ENCODE measurements around the gene TSPAN14. TPM values are rescaled to one million over a fixed set of nuclear protein-coding genes. Genes with fewer than 3 reads are reported as not detected.
A peak's percentile ranks its signal among the peaks of the same experiment; 100 is the strongest.

TSPAN14 gene
- total RNA-seq, 3 donors from 2014 or later (not counting 1 experiment from before 2014, with no cell fraction given): 126 to 180 (median 173) TPM

DNA sequence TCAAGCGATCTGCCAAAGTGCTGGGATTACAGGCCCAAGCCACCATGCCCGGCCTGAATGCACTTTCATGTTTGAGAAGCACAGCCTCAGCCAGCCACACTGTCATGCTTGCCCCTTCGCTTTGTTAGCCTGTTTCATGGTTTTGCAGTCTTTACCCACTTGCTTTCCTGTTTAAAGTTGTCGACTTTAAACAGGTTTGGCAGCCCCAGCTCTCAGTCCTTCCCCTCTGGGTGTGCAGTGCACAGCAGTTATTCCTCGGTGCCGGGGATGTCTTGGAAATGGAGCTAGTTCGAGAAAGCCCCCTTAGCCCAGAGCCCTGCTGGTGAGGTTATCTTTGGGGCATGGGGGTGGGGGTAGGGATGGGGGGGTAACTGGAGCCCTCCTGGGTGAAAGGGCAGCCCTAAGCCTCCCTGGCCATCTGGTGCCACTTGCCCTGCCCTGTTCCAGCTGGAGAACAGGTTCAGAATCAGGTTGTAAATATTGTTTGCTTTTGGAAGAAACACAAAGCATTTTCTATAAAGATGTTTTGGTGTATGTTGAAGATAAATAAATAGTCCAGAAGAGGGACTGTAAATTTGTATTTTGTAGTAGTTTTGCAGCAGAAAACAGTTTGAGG lies 14.8 kb downstream of the TSPAN14 start:
- H3K36me3 ChIP-seq (ENCODE audit: control insufficient read depth, insufficient read depth, low read length): peaks cover 25% of the 10 kb centered on the region
- TF ChIP-seq, protein P1, sequence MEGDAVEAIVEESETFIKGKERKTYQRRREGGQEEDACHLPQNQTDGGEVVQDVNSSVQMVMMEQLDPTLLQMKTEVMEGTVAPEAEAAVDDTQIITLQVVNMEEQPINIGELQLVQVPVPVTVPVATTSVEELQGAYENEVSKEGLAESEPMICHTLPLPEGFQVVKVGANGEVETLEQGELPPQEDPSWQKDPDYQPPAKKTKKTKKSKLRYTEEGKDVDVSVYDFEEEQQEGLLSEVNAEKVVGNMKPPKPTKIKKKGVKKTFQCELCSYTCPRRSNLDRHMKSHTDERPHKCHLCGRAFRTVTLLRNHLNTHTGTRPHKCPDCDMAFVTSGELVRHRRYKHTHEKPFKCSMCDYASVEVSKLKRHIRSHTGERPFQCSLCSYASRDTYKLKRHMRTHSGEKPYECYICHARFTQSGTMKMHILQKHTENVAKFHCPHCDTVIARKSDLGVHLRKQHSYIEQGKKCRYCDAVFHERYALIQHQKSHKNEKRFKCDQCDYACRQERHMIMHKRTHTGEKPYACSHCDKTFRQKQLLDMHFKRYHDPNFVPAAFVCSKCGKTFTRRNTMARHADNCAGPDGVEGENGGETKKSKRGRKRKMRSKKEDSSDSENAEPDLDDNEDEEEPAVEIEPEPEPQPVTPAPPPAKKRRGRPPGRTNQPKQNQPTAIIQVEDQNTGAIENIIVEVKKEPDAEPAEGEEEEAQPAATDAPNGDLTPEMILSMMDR (IDR thresholded peaks at IDR 0.05): no peak
- peaks cover 98% of the 10 kb centered on the region for H3K4me1 ChIP-seq (ENCODE audit: control insufficient read depth, insufficient read depth, low read length)
- Mint-ChIP-seq H3K27me3 (ENCODE audit: low read depth in 2 of 2) (no peaks in the 10 kb centered on the region), H3K27ac (peak overlapping the region; percentile 91 to 92), H3K9me3 (no peaks in the 10 kb centered on the region), H3K4me3 (peak overlapping the region; percentile 89), H3K4me1 (peaks cover 97 to 99% of the 10 kb centered on the region in 2 donors), H3K36me3 (no peaks in the 10 kb centered on the region)
- no peaks in the 10 kb centered on the region for H3K9me3 ChIP-seq (ENCODE audit: control insufficient read depth, insufficient read depth, low read length)
- no peaks in the 10 kb centered on the region for H3K27me3 ChIP-seq (ENCODE audit: control insufficient read depth, insufficient read depth, low read length)
- peak overlapping the region; percentile 53 for H3K27ac ChIP-seq (ENCODE audit: low read length)
- H3K4me3 ChIP-seq (ENCODE audit: low read length): no peak overlapping the region
- intact Hi-C loops (cut with micrococcal nuclease): no loop called here
- 38% methylated on average over 7 of the region's 7 CpGs for WGBS (ENCODE audit: insufficient coverage)
- DNase-seq (peak in 1 of 2 donors; percentile 61), ATAC-seq (peak; percentile 32 to 66 (median 52))

DNA sequence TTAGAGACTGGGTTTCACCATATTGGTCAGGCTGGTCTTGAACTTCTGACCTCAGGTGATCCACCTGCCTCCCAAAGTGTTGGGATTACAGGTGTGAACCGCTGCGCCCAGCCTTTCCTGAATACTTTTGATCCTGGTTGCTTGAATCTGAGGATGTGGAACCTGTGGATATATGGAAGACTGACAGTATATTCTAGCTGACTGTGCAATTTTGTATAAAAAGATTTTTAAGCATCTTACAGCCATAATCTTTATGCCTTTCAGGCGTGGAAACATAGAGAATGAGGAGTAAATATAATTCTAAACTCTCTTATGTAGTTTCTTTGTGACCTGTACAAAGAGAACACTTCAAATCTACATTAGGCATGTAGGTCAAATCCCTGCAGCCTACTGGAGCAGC lies 16.2 kb downstream of the TSPAN14 start:
- Histone ChIP-seq H3K36me3 (ENCODE audit: control insufficient read depth, insufficient read depth, low read length) (peaks cover 27% of the 10 kb centered on the region), H3K4me1 (ENCODE audit: control insufficient read depth, insufficient read depth, low read length) (peaks cover 98% of the 10 kb centered on the region), H3K4me3 (ENCODE audit: low read length) (no peak overlapping the region), H3K27ac (ENCODE audit: low read length) (no peak overlapping the region), H3K9me3 (ENCODE audit: control insufficient read depth, insufficient read depth, low read length) (no peaks in the 10 kb centered on the region), H3K27me3 (ENCODE audit: control insufficient read depth, insufficient read depth, low read length) (no peaks in the 10 kb centered on the region)
- H3K4me1 Mint-ChIP-seq: peaks cover 96 to 99% of the 10 kb centered on the region in 2 donors
- TF ChIP-seq, protein P1 (IDR thresholded peaks at IDR 0.05): no peak
- no peak for DNase-seq
- WGBS (ENCODE audit: insufficient coverage): 93% methylated on average over 2 of the region's 3 CpGs
- intact Hi-C loops (cut with micrococcal nuclease): no loop called here
- no peaks in the 10 kb centered on the region for H3K9me3 Mint-ChIP-seq
- H3K4me3 Mint-ChIP-seq: peak overlapping the region; percentile 35
- H3K27me3 Mint-ChIP-seq (ENCODE audit: low read depth in 2 of 2): no peaks in the 10 kb centered on the region
- H3K27ac Mint-ChIP-seq: peak overlapping the region; percentile 91 to 92
- no peak for ATAC-seq
- no peaks in the 10 kb centered on the region for H3K36me3 Mint-ChIP-seq

DNA sequence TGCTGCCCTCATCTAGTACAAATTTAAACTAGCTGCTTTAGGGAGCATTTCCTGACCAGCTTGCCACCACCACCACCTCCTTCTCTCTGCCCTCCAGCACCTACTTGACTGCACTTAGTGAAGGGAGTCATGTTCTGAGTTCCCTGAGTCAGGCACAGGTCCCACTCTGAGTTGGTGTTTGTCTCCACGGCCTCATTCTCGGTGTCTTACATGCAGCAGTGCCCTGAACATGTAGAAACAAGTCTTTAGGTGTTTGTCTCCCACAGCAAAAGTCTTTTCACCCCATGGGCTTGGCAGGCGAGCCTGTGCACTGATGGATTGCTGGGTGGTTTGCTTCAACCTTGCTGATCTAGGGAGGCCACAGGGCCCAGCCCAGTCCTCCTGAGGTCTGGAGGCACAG lies 16.9 kb downstream of the TSPAN14 start:
- WGBS (ENCODE audit: insufficient coverage): 61% methylated on average over 3 of the region's 3 CpGs
- peaks cover 94 to 98% of the 10 kb centered on the region in 2 donors for H3K4me1 Mint-ChIP-seq
- Histone ChIP-seq H3K27me3 (ENCODE audit: control insufficient read depth, insufficient read depth, low read length) (no peaks in the 10 kb centered on the region), H3K4me1 (ENCODE audit: control insufficient read depth, insufficient read depth, low read length) (peaks cover 97% of the 10 kb centered on the region), H3K27ac (ENCODE audit: low read length) (peak overlapping the region; percentile 54), H3K36me3 (ENCODE audit: control insufficient read depth, insufficient read depth, low read length) (peaks cover 29% of the 10 kb centered on the region), H3K4me3 (ENCODE audit: low read length) (no peak overlapping the region), H3K9me3 (ENCODE audit: control insufficient read depth, insufficient read depth, low read length) (no peaks in the 10 kb centered on the region)
- no peaks in the 10 kb centered on the region for H3K27me3 Mint-ChIP-seq (ENCODE audit: low read depth in 2 of 2)
- H3K9me3 Mint-ChIP-seq: no peaks in the 10 kb centered on the region
- TF ChIP-seq, protein P1 (IDR thresholded peaks at IDR 0.05): no peak
- peak overlapping the region; percentile 64 for H3K4me3 Mint-ChIP-seq
- DNase-seq (no peak), ATAC-seq (peak in 1 of 3 donors; percentile 19)
- H3K27ac Mint-ChIP-seq: peak overlapping the region; percentile 91 to 92
- intact Hi-C loops (cut with micrococcal nuclease): no loop called here
- H3K36me3 Mint-ChIP-seq: no peaks in the 10 kb centered on the region
